Measurements from ENCODE around the gene EDC3.

The EDC3 gene

GRCh38 chr15:74696398-74696729 lies 540 bp upstream of the EDC3 start:
- no peak for DNase-seq
- TF ChIP-seq CTCF (IDR thresholded peaks at IDR 0.05; ENCODE audit: low read depth, low read length, missing control alignments): no peak
- Histone ChIP-seq H3K4me3 (ENCODE audit: low read depth, low read length) (peak overlapping the region; percentile 99), H3K36me3 (replicated peaks) (no peaks in the 10 kb centered on the region), H3K27ac (peak overlapping the region; percentile 80), H3K27me3 (replicated peaks) (no peaks in the 10 kb centered on the region)
- in situ Hi-C loops (cut with HindIII; ENCODE audit: low pct_ligation_motif_present, low sequenced_read_pairs): no loop called here

- H3K36me3 ChIP-seq (replicated peaks): no peaks in the 10 kb centered on the region
- no peak overlapping the region for H3K4me3 ChIP-seq (ENCODE audit: low read depth, low read length)
- no peak for TF ChIP-seq CTCF (IDR thresholded peaks at IDR 0.05; ENCODE audit: low read depth, low read length, missing control alignments)
- DNase-seq: no peak
- in situ Hi-C loops (cut with HindIII; ENCODE audit: low pct_ligation_motif_present, low sequenced_read_pairs): no loop called here
- H3K27ac ChIP-seq: no peak overlapping the region
- no peaks in the 10 kb centered on the region for H3K27me3 ChIP-seq (replicated peaks)
Measured at GRCh38 chr15:74692327-74692726, 3.5 kb downstream of the EDC3 start.

GRCh38 chr15:74683758-74684157 lies 12.1 kb downstream of the EDC3 start:
- no peak for DNase-seq
- in situ Hi-C loops (cut with HindIII; ENCODE audit: low pct_ligation_motif_present, low sequenced_read_pairs): no loop called here
- no peak overlapping the region for H3K4me3 ChIP-seq (ENCODE audit: low read depth, low read length)
- no peak overlapping the region for H3K27ac ChIP-seq
- peaks cover 6% of the 10 kb centered on the region for H3K36me3 ChIP-seq (replicated peaks)
- H3K27me3 ChIP-seq (replicated peaks): no peaks in the 10 kb centered on the region
- TF ChIP-seq CTCF (IDR thresholded peaks at IDR 0.05; ENCODE audit: low read depth, low read length, missing control alignments): no peak

DNA sequence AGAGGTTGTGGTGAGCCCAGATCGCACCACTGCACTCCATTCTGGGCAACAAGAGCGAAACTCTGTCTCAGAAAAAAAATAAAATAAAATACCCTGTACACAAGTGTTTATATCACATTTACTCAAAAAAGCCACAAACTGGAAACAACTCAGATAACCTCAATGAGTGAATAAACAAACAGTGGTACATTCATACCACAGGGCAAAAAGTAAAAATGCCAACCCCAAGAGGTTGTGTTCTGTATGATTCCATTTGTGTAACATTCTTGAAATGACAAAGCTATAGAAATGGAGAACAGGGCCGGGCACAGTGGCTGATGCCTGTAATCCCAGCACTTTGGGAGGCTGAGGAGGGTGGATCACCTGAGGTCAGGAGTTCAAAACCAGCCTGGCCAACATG lies 12.9 kb downstream of the EDC3 start:
- in situ Hi-C loops (cut with HindIII; ENCODE audit: low pct_ligation_motif_present, low sequenced_read_pairs): no loop called here
- Histone ChIP-seq H3K27ac (no peak overlapping the region), H3K4me3 (ENCODE audit: low read depth, low read length) (no peak overlapping the region), H3K36me3 (replicated peaks) (peaks cover 6% of the 10 kb centered on the region), H3K27me3 (replicated peaks) (no peaks in the 10 kb centered on the region)
- no peak for TF ChIP-seq CTCF (IDR thresholded peaks at IDR 0.05; ENCODE audit: low read depth, low read length, missing control alignments)
- DNase-seq: no peak

DNA sequence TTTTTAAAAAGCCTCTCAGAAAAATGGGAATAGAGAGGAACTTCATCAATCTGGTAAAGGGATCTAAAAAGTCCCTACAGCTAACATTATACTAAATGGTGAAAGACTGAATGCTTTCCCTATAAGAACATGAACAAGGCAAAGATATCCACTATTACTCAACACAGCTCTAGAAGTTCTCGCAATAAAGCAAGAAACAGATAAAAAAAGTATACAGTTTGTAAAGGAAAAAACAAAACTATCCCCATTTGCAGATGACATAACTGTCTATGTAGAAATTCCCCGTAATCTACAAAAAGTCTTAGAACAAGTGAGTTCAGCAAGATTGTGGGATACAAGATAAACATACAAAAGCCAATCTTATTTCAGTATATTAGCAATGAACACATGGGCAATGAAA lies 15.4 kb downstream of the EDC3 start:
- TF ChIP-seq CTCF (IDR thresholded peaks at IDR 0.05; ENCODE audit: low read depth, low read length, missing control alignments): no peak
- Histone ChIP-seq H3K27ac (no peak overlapping the region), H3K4me3 (ENCODE audit: low read depth, low read length) (no peak overlapping the region), H3K36me3 (replicated peaks) (peaks cover 6% of the 10 kb centered on the region), H3K27me3 (replicated peaks) (no peaks in the 10 kb centered on the region)
- in situ Hi-C loops (cut with HindIII; ENCODE audit: low pct_ligation_motif_present, low sequenced_read_pairs): no loop called here
- no peak for DNase-seq

DNA sequence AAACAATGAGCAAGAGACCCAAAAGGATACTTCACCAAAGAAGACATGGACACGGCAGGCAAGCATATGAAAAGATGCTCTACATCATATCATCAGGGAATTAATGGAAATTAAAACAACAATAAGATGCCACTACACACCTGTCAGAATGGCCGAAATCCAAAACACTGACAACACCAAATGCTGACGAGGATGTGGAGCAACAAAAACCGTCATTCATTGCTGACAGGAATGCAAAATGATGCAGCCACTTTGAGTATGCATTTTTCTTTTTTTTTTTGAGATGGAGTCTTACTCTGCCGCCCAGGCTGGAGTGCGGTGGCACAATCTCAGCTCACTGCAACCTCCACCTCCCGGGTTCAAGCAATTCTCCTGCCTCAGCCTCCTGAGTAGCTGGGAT lies 19.0 kb downstream of the EDC3 start:
- TF ChIP-seq CTCF (IDR thresholded peaks at IDR 0.05; ENCODE audit: low read depth, low read length, missing control alignments): no peak
- DNase-seq: no peak
- H3K36me3 ChIP-seq (replicated peaks): peaks cover 7% of the 10 kb centered on the region
- no peak overlapping the region for H3K4me3 ChIP-seq (ENCODE audit: low read depth, low read length)
- in situ Hi-C loops (cut with HindIII; ENCODE audit: low pct_ligation_motif_present, low sequenced_read_pairs): no loop called here
- H3K27me3 ChIP-seq (replicated peaks): no peaks in the 10 kb centered on the region
- H3K27ac ChIP-seq: no peak overlapping the region
